Astrocyte of the spinal cord (primary cell): ENCODE results near the gene DESI2.

ENCODE experiments used
- DNase-seq: peaks from one replicate; pipeline ENCODE4 v3.0.0; 2011; ENCODE audit warnings: low read depth, low spot score
- H3K4me3 ChIP-seq: 2 replicates; pipeline ENCODE4 v1.5.1; 2011; ENCODE audit warnings: low read depth, mild to moderate bottlenecking, low read length, moderate library complexity
- CTCF ChIP-seq: IDR thresholded peaks from 2 replicates; pipeline ENCODE4 v1.5.1; 2012; ENCODE audit warnings: low read depth, mild to moderate bottlenecking, low read length, inconsistent platforms
- in situ Hi-C: cut with HindIII; loops from 2 replicates; pipeline ENCODE4 v1.10.0; 2017; ENCODE audit warnings: low sequenced_read_pairs

The DESI2 gene

DNA sequence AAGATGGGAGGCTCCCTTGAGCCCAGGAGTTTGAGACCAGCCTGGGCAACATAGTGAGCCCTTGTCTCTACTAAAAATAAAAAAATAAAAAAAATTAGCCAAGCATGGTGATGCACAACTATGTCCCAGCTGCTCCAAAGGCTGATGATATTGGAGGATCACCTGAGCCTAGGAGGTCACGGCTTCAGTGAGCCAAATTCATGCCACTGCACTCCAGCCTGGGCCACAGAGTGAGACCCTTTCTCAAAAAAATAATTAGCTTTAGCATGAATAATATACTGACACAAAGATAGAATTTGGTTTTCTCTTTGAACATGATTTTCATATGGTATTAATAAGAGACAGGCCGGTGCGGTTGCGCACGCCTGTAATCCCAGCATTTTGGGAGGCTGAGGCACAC, 88.8 kb downstream of the DESI2 start:
- no peak overlapping the region for H3K4me3 ChIP-seq
- in situ Hi-C loops: no loop called here
- DNase-seq: no peak
- no peak for TF ChIP-seq CTCF

DNA sequence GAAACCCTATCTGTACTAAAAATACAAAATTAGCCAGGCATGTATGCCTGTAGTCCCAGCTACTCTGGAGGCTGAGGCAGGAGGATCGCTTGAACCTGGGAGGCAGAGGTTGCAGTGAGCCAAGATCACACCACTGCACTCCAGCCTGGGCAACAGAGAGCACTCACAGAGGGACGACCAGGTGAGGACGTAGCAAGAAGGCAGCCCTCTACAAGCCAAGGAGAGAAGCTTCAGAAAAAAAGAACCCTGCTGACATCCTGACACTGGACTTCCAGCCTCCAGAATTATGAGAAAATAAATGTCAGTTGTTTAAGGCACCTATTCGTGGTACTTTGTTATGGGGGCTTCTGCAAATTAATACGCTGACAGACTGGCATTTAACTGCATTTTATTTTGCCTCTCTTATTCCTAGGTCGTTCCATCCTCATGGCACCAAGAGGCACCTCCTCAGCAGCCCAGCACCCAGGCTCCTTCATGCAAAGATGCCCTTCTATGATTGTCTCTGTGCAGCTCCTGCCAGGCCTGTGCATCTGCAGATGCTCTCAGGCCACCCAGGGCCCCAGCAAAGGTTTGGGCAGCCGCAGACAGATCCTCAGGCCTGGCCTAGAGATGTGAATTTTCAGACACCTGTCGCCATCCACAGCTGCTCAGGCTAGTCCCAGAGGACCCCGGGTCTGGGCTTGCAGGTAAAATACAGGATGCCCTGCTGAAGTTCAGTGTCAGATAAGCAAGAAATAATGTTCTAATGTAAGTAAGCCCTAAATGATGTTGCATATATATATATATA, 96.5 kb downstream of the DESI2 start:
- DNase-seq: no peak
- in situ Hi-C loops: no loop called here
- no peak overlapping the region for H3K4me3 ChIP-seq
- no peak for TF ChIP-seq CTCF

GRCh38 chr1:244751271-244751895, 98.5 kb downstream of the DESI2 start:
- no peak for DNase-seq

GRCh38 chr1:244755673-244756072, 102.7 kb downstream of the DESI2 start:
- TF ChIP-seq CTCF: no peak
- no peak for DNase-seq
- no peak overlapping the region for H3K4me3 ChIP-seq
- in situ Hi-C loops: no loop called here

More at GRCh38 chr1:244751271-244751895, 98.5 kb downstream of the DESI2 start:
- TF ChIP-seq CTCF: no peak
- in situ Hi-C loops: no loop called here
- no peak overlapping the region for H3K4me3 ChIP-seq

GRCh38 chr1:244757091-244757939, 104.4 kb downstream of the DESI2 start:
- in situ Hi-C loops: no loop called here
- no peak overlapping the region for H3K4me3 ChIP-seq
- peak; percentile 63 for DNase-seq
- TF ChIP-seq CTCF: no peak
